Activated CD8-positive, alpha-beta memory T cell treated with anti-CD3 and anti-CD28 coated beads for 1 hour (primary cell): ENCODE results near the gene SLC6A15.

Experiments
- DNase-seq, 2 donors: peaks; one replicate each; pipeline ENCODE4 v3.0.0-alpha.2; 2020; ENCODE audit warnings: low read depth in 1 of 2; ENCODE audit errors: extremely low read depth in 1 of 2

SLC6A15 gene

DNA sequence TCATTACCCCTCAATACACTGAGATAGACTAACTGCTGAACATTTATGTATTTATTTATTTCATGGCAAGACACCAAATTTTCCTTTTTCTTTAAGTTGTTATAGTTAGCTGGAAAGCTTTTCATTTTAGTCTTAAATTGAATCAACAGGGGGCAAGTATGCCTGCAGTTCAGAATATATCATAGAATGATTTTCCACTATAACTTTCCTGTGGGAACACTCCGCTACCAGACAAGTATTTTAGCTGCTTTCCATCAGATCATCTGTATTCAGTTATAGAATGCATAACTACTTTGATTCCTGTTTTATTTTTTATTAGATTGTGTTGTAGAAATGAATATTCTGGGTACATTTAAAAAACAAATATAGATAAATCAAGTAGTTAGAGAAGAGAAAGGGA lies 102.0 kb downstream of the SLC6A15 start:
- no peak for DNase-seq
